DMS 273 treated with DMSO at 0.1 percent for 48 hours (cell line): ENCODE measurements around the gene TMEM141.
"Not testable (repeated sequence)": the region's sequence is repeated elsewhere in the genome, so short reads cannot be mapped to it uniquely, and the experiment has no call there.

Source experiments
- DNase-seq: peaks from one replicate; lab custom pipeline; 2025; lab: John Stamatoyannopoulos, UW

The TMEM141 gene

DNA sequence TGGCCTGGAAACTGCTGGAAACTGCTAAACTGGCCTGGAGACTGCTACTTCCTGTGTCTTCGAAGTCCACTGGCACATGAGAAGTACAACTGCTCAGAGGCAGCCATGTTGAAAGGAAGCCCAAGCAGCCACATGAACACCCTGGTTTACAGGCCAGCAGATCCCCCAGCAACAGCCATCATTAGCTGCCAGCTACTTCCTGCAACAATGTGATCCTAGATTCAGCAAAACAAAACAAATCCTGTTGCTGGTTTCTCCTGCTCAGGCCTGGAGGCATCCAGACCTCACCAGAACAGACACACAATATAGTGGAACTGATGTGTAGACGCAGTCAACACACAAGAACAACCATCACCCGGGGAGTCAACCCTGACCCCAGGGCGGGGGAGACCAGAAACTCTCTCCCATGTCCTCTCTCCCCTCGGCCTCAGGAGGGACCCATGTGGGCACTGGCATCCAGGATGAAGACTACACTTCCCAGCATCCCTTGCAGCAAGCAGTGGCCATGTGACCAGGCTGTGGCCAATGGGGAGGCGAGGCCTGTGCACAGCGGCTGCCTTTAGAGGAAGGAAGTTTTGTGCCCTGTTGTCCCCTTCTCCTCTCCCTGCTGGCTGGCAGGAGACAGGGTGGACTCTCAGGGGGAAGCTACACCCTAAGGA lies 17.6 kb upstream of the TMEM141 start:
- no peak for DNase-seq

DNA sequence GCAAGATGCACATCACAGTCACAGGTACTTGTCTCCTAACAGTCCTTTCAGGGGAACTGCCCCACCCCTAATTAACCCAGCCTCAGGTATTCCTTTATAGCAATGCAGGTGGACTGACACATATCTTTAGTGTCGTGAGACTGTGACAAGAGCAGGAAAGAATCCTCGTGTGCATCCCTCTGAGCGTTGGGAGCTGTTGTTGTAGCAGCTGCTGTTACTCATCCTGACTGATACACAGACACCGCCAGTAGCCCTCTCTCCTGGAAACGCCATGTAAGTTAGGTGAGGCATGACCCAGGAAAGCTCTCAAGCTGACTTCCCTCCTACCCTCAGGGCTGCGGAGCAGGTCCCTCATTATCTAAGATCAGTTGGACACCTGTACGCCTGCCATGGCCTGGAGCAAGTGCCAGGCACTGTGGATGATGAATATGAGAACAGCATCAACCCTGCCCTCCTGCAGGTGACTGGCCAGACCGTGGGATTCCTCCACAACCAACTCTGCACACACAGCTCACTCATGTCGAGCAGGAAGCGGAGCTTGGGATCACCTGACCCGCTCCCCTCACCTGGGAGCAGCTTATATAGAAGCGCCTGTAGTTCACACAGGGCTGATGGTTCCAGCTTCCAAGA lies 16.6 kb upstream of the TMEM141 start:
- DNase-seq: no peak

GRCh38 chr9:136775191-136775590 lies 16.0 kb upstream of the TMEM141 start:
- DNase-seq: no peak

DNA sequence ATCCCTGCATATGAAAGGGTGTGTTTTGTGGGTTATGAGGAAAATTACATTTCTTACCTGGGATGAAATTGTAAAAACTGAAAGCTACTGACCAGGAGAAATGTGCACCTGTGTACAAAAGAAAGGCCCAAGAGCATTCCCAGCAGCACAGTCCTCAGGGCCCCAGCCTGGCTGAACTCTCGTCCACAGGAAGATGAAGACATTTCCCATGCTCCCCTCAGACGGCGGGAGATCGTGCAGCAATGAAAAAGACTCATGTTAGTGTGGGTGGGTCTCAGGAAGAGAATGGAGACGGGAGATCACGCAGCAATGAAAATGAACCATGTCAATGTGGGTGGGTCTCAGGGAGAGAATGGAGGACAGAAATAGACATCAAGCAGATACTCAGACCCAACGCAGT lies 14.2 kb upstream of the TMEM141 start:
- no peak for DNase-seq

DNA sequence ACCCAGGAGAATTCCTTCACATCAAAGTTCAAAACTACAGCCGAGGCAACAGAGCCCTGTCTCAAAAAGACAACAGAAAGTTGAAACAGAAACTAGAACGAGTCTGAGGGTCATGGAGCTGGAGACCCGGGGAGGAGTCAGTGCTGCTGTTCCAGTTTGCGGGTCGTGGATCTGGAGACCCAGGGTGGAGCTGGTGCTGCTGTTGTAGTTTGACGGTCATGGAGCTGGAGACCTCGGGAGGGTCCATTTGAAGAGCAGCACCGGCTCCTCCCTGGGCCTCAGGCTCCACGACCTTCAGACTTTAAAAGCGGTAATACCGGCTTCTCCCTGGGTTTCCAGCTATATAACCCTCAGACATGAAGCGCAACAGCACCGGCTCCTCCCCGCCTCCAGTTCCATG lies 13.8 kb upstream of the TMEM141 start:
- DNase-seq: no peak

DNA sequence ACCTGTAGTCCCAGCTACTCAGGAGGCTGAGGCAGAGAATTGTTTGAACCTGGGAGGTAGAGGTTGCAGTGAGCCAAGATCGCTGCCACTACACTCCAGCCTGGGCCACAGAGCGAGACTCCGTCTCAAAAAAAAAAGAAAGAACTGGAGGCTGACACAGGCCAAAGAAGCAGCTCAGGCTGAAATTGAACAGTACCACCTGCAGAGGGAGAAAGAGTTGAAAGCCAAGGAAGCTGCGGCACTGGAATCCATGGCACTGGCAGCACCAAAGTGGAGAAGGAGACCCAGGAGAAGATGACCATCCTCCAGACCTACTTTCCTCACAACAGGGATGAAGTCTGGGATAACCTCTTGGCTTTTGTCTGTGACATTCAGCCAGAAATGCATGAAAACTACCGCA lies 11.3 kb upstream of the TMEM141 start:
- DNase-seq: no peak

DNA sequence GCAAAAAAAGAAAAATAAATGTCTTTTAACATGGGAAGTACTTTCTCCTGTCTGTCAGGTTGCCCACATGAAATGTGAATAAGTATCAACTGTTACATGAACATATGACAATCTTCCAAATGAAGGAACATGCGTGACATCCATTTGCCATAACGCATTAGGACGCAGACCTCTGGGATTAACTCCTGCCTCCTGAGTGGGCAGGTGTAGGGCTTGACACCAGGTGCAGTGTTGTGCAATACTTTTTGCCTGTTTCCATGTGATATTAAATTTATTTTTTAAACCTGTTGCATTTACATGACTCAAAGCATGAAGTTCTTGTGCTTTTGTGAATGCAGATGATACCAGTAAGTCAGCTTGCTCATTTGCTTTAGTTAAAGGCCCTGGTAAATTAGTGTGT lies 8.7 kb upstream of the TMEM141 start:
- DNase-seq: no peak

DNA sequence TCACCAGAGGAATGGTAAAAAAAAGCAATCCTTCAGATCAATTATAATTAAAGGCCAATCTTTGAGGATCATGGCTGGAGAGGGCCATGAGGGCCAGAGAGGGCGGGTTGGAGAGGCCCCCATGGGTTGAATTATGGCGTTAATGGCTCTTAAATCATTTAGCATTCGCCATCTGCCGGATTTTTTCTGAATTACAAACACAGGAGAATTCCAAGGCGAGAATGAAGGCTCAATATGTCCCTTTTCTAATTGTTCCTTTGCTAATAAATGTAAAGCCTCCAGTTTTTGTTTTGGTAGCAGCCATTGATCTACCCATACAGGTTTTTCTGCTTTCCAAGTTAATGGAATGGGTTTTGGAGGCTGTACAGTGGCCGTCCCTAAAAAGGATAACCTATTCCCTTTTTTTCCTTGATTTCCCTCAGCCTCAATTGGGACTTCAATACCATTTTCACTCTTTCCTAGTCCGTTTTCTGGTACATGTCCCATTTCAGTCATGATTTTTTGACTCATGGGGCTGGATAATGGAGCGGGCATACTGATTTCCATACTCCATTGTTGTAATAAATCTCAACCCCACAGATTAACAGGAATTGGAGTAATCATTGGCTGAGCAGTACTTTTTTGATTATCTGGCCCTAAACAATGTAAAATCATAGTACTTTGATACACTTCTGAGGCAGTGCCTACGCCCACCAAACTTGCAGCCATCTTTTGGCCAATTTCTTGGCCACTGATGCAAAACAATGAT lies 6.7 kb upstream of the TMEM141 start:
- no peak for DNase-seq

DNA sequence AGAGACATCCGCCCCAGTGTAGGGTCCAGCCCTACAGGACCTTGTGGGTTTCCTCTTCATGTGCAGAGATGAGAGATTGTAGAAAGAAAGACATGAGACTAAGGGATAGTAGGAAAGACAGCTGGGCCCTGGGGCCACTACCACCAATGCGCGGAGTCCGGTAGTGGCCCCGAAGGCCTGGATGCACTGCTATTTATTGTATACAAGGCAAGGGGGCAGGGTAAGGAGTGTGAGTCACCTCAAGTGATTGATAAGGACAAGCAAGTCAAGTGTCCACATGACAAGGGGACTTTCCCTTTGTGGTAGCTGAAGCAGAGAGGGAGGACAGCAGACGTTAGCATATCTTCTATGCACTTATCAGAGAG lies 6.2 kb upstream of the TMEM141 start:
- no peak for DNase-seq

- DNase-seq: not testable (repeated sequence)
Observed at GRCh38 chr9:136785565-136786355, 5.4 kb upstream of the TMEM141 start.

DNA sequence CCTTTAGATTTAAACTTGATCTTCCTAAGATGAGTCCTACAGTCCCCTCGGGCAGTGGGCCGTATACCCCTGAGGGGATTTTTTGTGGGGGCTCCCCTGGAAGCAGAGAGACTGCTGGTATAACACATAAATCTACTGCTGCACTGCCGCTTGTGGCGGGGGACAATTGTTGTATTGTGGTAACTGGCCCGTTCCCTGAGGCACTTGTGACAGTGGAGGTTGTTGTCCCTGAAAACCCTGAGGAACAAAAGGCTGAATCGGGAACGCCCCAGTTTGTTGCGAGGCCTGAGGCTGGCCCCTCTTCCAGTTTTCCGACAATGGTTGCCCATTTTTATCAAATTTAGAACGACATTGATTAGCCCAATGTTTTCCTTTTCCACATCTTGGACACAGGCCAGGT lies 4.7 kb upstream of the TMEM141 start:
- no peak for DNase-seq

DNA sequence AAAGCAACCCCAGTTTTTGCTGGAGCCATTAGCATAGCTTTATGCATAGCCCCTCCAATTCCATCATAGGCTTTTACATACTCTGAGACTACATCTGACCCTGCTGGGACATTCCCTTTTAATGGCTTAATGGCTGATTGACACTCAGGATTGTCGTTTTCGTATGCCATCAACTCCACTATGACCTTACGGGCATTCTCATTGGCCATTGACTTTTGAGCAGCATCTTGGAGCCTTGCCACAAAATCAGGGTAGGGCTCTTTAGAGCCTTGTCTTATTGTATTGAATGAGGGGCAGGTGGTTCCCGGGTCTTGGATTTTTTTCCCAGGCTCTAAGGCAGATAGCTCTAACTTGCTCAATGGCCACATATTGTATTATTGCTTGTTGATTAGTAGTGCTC lies 4.2 kb upstream of the TMEM141 start:
- DNase-seq: not testable (repeated sequence)

DNA sequence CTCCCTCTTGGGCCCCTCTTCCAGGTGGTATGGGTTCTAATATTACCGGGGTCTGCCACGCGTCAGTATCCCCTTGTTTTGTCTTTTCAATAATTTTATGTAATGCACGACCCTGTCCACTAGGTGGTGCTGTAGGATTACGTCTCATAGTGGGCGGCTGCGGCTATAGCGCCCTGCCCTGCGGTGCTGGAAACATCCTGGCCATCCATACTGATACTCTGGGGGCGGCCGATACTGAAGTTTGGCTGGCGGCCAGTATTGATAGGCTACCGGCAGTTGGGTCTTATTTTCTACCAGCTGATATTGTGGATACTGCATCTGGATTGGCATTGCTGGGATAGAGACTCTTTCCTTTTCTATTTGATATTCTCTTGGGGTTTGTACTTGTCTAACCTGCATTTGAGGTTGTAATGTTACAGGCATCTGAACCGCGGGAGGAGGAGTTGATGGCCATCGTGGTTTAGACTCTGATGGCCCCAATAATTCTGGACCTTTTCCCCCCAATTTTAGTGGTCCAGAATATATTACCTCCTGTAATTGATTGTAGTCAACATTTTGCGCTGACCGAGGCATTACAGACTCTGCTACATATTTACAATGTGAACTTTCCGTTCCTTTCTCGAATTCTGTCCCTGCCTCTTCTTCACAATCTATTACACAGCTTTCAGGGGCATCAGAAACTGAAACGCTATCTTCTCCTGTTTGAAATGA lies 3.3 kb upstream of the TMEM141 start:
- DNase-seq: no peak

DNA sequence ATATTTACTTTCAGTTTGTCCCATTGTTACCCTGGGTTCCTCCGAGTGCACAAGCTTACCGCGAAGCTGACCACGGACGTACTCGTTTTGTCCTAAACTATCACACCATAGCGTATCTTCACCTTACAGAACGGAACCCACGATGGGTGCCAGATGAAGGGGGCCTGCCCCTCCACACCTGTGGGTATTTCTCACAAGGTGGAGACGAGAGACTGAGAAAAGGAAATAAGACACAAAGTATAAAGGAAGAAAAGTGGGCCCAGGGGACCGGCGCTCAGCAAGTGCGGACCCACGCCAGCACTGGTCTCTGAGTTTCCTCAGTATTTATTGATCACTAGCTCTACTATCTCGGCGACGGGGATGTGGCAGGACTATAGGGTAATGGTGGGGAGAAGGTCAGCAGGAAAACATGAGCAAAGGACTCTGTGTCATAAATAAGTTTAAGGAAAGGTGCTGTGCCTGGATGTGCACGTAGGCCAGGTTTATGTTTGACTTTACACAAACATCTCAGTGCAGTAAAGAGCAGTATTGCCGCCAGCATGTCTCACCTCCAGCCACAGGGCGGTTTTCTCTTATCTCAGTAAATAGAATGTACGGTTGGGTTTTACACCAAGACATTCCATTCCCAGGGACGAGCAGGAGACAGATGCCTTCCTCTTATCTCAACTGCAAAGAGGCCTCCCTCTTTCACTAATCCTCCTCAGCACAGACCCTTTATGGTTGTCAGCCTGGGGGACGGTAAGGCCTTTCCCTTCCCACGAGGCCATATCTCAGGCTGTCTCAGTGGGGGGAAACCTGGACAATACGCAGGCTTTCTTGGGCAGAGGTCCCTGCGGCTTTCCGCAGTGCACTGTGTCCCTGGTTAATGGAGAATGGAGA lies 2.3 kb upstream of the TMEM141 start:
- DNase-seq: not testable (repeated sequence)

DNA sequence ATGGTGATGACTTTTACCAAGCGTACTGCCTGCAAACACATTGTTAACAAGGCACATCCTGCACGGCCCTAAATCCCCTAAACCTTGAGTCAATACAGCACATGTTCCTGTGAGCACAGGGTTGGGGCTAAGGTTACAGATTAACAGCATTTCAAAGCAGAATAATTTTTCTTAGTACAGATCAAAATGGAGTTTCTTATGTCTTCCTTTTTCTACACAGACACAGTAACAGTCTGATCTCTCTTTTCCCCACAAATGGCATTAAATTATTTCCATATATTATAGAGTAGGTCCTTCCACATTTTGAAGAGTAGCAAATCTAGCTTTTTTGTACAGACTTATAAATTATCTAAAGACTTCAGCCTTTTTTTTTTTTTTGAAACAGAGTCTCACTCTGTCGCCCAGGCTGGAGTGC lies 1.6 kb upstream of the TMEM141 start:
- no peak for DNase-seq

GRCh38 chr9:136791516-136792276 lies 552 bp downstream of the TMEM141 start:
- no peak for DNase-seq

DNA sequence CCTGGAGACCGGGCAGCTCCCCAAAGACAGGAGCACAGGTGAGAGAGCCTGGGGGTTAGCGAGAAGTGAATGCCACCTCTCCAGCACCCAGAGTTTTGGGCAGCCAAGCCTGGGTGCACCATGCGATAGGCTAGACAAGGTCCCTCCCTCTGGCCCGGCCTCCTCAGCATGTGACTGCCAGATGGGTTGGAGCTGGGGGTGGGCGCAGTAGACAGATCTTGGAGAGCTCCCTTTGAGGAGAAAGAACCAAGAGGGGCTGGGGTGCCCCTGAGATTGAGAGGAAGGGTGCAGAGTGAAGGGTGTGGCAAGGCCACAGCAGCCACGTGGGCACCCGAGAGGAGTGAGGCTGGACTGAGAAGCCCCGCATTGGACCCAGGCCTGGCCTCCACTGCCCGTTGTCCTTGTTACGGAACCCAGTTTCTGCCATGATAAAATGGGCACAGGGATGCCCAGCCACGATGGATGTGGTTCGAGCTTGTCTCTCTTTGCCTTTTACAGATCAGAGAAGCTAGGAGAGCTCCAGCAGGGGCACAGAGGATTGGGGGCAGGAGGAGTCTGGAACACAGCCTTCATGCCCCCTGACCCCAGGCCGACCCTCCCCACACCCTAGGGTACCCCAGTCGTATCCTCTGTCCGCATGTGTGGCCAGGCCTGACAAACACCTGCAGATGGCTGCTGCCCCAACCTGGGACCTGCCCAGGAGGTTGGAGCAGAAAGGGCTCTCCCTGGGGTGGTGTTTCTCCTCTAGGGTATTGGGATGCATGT lies 1.4 kb downstream of the TMEM141 start:
- DNase-seq: no peak

DNA sequence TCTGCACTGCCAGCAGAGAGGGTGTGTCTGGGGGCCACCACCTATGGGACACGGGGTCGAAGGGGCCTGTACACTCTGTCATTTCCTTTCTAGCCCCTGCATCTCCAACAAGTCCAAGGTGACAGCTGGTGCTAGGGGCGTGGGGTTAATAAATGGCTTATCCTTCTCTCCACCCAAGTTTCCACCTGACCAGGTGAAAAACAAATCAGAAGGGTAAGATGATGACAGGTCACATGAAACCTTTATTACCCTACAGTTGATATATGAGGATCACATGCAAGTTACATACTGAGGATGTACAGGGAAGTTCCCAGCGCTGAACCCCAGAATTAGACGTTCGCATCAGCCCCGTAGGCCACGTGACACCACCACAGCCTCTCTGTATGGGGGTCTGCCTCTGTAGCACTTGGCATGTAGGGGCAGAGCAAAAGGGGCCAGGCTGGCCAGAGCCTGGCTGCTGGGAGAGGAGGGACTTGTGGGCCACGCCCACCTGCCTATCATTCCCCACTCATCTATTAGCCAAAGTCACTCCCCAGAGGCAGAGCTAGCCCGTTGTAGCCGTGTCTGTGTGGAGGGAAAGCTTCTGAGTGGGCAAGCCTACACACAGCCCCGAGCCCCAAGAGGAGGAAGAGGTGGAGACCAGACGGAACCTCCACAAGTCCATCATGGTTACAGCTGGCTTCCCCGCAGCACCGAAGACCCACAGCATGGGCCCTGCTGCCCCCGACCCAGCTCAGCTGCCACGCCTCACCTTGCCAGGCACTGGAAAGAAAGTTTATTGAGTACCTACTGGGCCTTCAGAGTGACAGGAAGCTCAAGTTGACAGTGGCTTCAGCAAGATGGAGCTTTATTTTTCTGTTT lies 2.2 kb downstream of the TMEM141 start:
- no peak for DNase-seq
